Activated effector memory CD4-positive, alpha-beta T cell treated with Interleukin-2 at 50 U/mL for 16 hours (primary cell): Measurements from ENCODE around the gene CFHR1.
"Not testable (repeated sequence)": the region's sequence is repeated elsewhere in the genome, so short reads cannot be mapped to it uniquely, and the experiment has no call there.

Source experiments
- DNase-seq: peaks from one replicate; pipeline ENCODE4 v3.0.0-alpha.2; 2020

Gene CFHR1

GRCh38 chr1:196819531-196819930 is at the start of gene CFHR1:
Gene CFHR1, plus strand, starts transcription at chr1:196819731. Its CDS starts 114 bp downstream, at chr1:196819845.
- not testable (repeated sequence) for DNase-seq

GRCh38 chr1:196769823-196770222 is 49.7 kb upstream of the CFHR1 start:
- DNase-seq, result not testable (repeated sequence)

- DNase-seq, result no peak
Observed at GRCh38 chr1:196773713-196774112, 45.8 kb upstream of the CFHR1 start.

- no peak for DNase-seq
Observed at GRCh38 chr1:196774175-196774574, 45.4 kb upstream of the CFHR1 start.

GRCh38 chr1:196774603-196775002 is 44.9 kb upstream of the CFHR1 start, which contains the start of gene CFHR3:
Gene CFHR3, plus strand, starts transcription at chr1:196774840. Its CDS starts 47 bp downstream, at chr1:196774887.
- DNase-seq, result no peak

- DNase-seq, result no peak
Observed at GRCh38 chr1:196777603-196778002, 41.9 kb upstream of the CFHR1 start.

- DNase-seq, result no peak
Observed at GRCh38 chr1:196779093-196779492, 40.4 kb upstream of the CFHR1 start.

GRCh38 chr1:196791252-196791651 is 28.3 kb upstream of the CFHR1 start:
- DNase-seq, result not testable (repeated sequence)

- DNase-seq, result not testable (repeated sequence)
Observed at GRCh38 chr1:196794103-196794502, 25.4 kb upstream of the CFHR1 start.

- no peak for DNase-seq
Observed at GRCh38 chr1:196797891-196798290, 21.6 kb upstream of the CFHR1 start.

- not testable (repeated sequence) for DNase-seq
Observed at GRCh38 chr1:196801920-196802319, 17.6 kb upstream of the CFHR1 start.

GRCh38 chr1:196808529-196809235 is 10.8 kb upstream of the CFHR1 start:
- DNase-seq, result no peak

- not testable (repeated sequence) for DNase-seq
Observed at GRCh38 chr1:196817442-196817841, 2.1 kb upstream of the CFHR1 start.

GRCh38 chr1:196827860-196828259 is 8.3 kb downstream of the CFHR1 start:
- not testable (repeated sequence) for DNase-seq

GRCh38 chr1:196849613-196850492 is 30.3 kb downstream of the CFHR1 start:
- DNase-seq, result not testable (repeated sequence)

GRCh38 chr1:196856053-196856452 is 36.5 kb downstream of the CFHR1 start:
- DNase-seq, result no peak

- no peak for DNase-seq
Observed at GRCh38 chr1:196857188-196857587, 37.7 kb downstream of the CFHR1 start.

- DNase-seq, result no peak
Observed at GRCh38 chr1:196858811-196859210, 39.3 kb downstream of the CFHR1 start.

GRCh38 chr1:196860323-196860884 is 40.9 kb downstream of the CFHR1 start:
- DNase-seq, result no peak

GRCh38 chr1:196861429-196861828 is 41.9 kb downstream of the CFHR1 start:
- no peak for DNase-seq

- DNase-seq, result no peak
Observed at GRCh38 chr1:196866974-196867373, 47.4 kb downstream of the CFHR1 start.

GRCh38 chr1:196873385-196873784 is 53.9 kb downstream of the CFHR1 start:
- DNase-seq, result no peak

GRCh38 chr1:196875935-196876334 is 56.4 kb downstream of the CFHR1 start:
- DNase-seq, result no peak

GRCh38 chr1:196877964-196878363 is 58.4 kb downstream of the CFHR1 start:
- DNase-seq, result no peak
